Endothelial cell of umbilical vein (primary cell): Measurements from ENCODE around the gene SLC6A16. TPM values are rescaled to one million over a fixed set of nuclear protein-coding genes. Genes with fewer than 3 reads are reported as not detected.

Source experiments
- BruUV-seq: library from RNA; stranded (reverse); fragments of 400-500 nt; replicated peaks from 2 replicates; lab custom pipeline; 2021; lab: Mats Ljungman, UMichigan
- CTCF ChIA-PET: fragments of 300-600, 350-600 bp; sonication (Branson Sonifier 250); formaldehyde crosslinking; loops from one replicate; lab custom pipeline; 2021; ENCODE audit warnings: antibody characterized with exemption, inconsistent platforms; lab: Charles Lee
- POLR2A ChIA-PET: fragments of 300-600, 350-600 bp; sonication (Branson Sonifier 250); formaldehyde crosslinking; loops from one replicate; lab custom pipeline; 2021; ENCODE audit warnings: antibody characterized with exemption, inconsistent platforms; lab: Charles Lee
- DNase-seq: peaks from one replicate; pipeline ENCODE4 v3.0.0-alpha.2; 2011; ENCODE audit warnings: low read depth, low spot score
- FAIRE-seq: peaks from 2 replicates; lab custom pipeline; 2011; peaks lifted over from hg19 to GRCh38; lab: Jason Lieb, UNC
- H2AFZ ChIP-seq: 2 replicates; pipeline ENCODE4 v1.6.0; 2012; ENCODE audit warnings: low read depth, low read length, control low read depth, inconsistent platforms
- H3K27ac ChIP-seq: 2 replicates; pipeline ENCODE4 v1.5.1; 2011; ENCODE audit warnings: low read depth, mild to moderate bottlenecking, control low read depth, low read length, moderate library complexity; ENCODE audit not compliant: insufficient read depth
- H3K27me3 ChIP-seq, 2 experiments: 2 replicates each; pipeline versions ENCODE4 v1.6.0 to v1.6.1; 2011; ENCODE audit warnings: low read length in 2 of 2, mixed read lengths in 1 of 2; ENCODE audit not compliant: control insufficient read depth in 2 of 2, insufficient read depth in 2 of 2
- H3K36me3 ChIP-seq, 2 experiments: 2 replicates in 1 of 2; 3 replicates in 1 of 2; pipeline ENCODE4 v1.5.1; 2011; ENCODE audit warnings: low read length in 2 of 2, mild to moderate bottlenecking in 1 of 2, moderate library complexity in 1 of 2; ENCODE audit not compliant: control insufficient read depth in 2 of 2, insufficient read depth in 2 of 2; ENCODE audit errors: extremely low read depth in 1 of 2
- H3K4me1 ChIP-seq: 3 replicates; pipeline ENCODE4 v1.5.1; 2011; ENCODE audit warnings: mild to moderate bottlenecking, low read length; ENCODE audit not compliant: control insufficient read depth, insufficient read depth; ENCODE audit errors: extremely low read depth
- H3K4me2 ChIP-seq: 2 replicates; pipeline ENCODE4 v1.6.1; 2011; ENCODE audit warnings: low read length, control low read depth, mixed read lengths; ENCODE audit not compliant: insufficient read depth
- H3K4me3 ChIP-seq, 3 experiments: fragments of 200-600 bp in 1 of 3; sonication (generic), shearing (Covaris generic) in 1 of 3; replicated peaks in 1 of 3; 2 replicates each; pipeline ENCODE4 v1.5.1; 2011 to 2016; ENCODE audit warnings: control low read depth in 3 of 3, low read length in 3 of 3, mild to moderate bottlenecking in 2 of 3, inconsistent platforms in 1 of 3, low read depth in 1 of 3, moderate library complexity in 1 of 3; ENCODE audit not compliant: insufficient read depth in 1 of 3
- H3K79me2 ChIP-seq: 2 replicates; pipeline ENCODE4 v1.6.0; 2012; ENCODE audit warnings: low read length, inconsistent platforms; ENCODE audit not compliant: control insufficient read depth, insufficient read depth
- H3K9ac ChIP-seq: replicated peaks from 2 replicates; pipeline ENCODE3; 2011; ENCODE audit warnings: low read length, control low read depth; ENCODE audit not compliant: insufficient read depth; ENCODE audit errors: extremely low read depth
- H3K9me1 ChIP-seq: replicated peaks from 3 replicates; pipeline ENCODE4 v1.6.0; 2011; ENCODE audit warnings: mild to moderate bottlenecking, low read length; ENCODE audit not compliant: control insufficient read depth, insufficient read depth; ENCODE audit errors: extremely low read depth
- H3K9me3 ChIP-seq: replicated peaks from 2 replicates; pipeline ENCODE4 v1.5.1; 2012; ENCODE audit warnings: low read length, inconsistent platforms; ENCODE audit not compliant: control insufficient read depth, insufficient read depth
- H4K20me1 ChIP-seq: replicated peaks from 2 replicates; pipeline ENCODE3; 2011; ENCODE audit warnings: mild to moderate bottlenecking, low read length; ENCODE audit not compliant: control insufficient read depth, insufficient read depth; ENCODE audit errors: extremely low read depth
- EZH2 ChIP-seq: IDR thresholded peaks from 2 replicates; pipeline ENCODE4 v1.6.1; 2012; ENCODE audit warnings: borderline replicate concordance, low read depth, mild to moderate bottlenecking, moderate library complexity, low read length, inconsistent platforms; ENCODE audit not compliant: severe bottlenecking
- FOS ChIP-seq: IDR thresholded peaks from 2 replicates; pipeline ENCODE4 v1.6.1; 2011; ENCODE audit warnings: mild to moderate bottlenecking, low read length, moderate library complexity, borderline replicate concordance; ENCODE audit not compliant: insufficient read depth
- GATA2 ChIP-seq: IDR thresholded peaks from 2 replicates; pipeline ENCODE4 v1.7.0; 2011; ENCODE audit warnings: low read depth, mild to moderate bottlenecking, moderate library complexity, mixed read lengths, low read length; ENCODE audit not compliant: insufficient read length, insufficient read depth
- JUN ChIP-seq: IDR thresholded peaks from 2 replicates; pipeline ENCODE4 v1.6.1; 2011; ENCODE audit warnings: borderline replicate concordance, low read depth; ENCODE audit not compliant: insufficient read length, insufficient read depth
- MYC ChIP-seq: IDR thresholded peaks from one replicate; pipeline ENCODE4 v1.6.1; 2011; ENCODE audit warnings: mild to moderate bottlenecking, low read depth, low read length
- POLR2A ChIP-seq: IDR thresholded peaks from 2 replicates; pipeline ENCODE4 v1.6.1; 2012; ENCODE audit warnings: low read depth, mild to moderate bottlenecking, control low read depth, low read length
- POLR2AphosphoS5 ChIP-seq: IDR thresholded peaks from 2 replicates; pipeline ENCODE4 v1.6.1; 2012; ENCODE audit warnings: low read depth, mild to moderate bottlenecking, control low read depth, low read length, moderate library complexity; ENCODE audit not compliant: insufficient read depth
- dilution Hi-C: fragments of 300-500 bp; cut with MboI; formaldehyde crosslinking; loops from one replicate; pipeline ENCODE4 v1.15.0; 2019; ENCODE audit warnings: low sequenced_read_pairs; ENCODE audit not compliant: extremely low pct_ligation_motif_present
- intact Hi-C: fragments of 100-400 bp; cut with micrococcal nuclease; formaldehyde crosslinking; loops from one replicate; pipeline ENCODE4 v1.10.0; 2022
- polyA plus RNA-seq, 4 experiments: library from polyadenylated mRNA; depleted of rRNA in 3 of 4; stranded (reverse) in 3 of 4; unstranded in 1 of 4; fragments of >200 nt; gene quantifications; 2 replicates each; pipeline versions ENCODE4 v1.2.1 to v1.2.3, GENCODE V29; 2011 to 2012; ENCODE audit warnings: missing spikeins in 1 of 4
- total RNA-seq: library from RNA; stranded (reverse); gene quantifications from 2 replicates; pipeline ENCODE4 v1.2.3, GENCODE V29; 2021
- TF ChIP-seq, protein P1 (sequence below): IDR thresholded peaks from 2 replicates; pipeline ENCODE4 v1.6.1; 2011; ENCODE audit not compliant: insufficient read depth, insufficient read length
- TF ChIP-seq, protein P2 (sequence below), 2 donors: IDR thresholded peaks; 1 replicate in 1 of 2; 2 replicates in 1 of 2; pipeline ENCODE4 v1.5.1; 2011; ENCODE audit warnings: low read length in 2 of 2, mild to moderate bottlenecking in 2 of 2, moderate library complexity in 2 of 2, control low read depth in 1 of 2, inconsistent platforms in 1 of 2, low read depth in 1 of 2; ENCODE audit not compliant: insufficient read depth in 1 of 2; ENCODE audit errors: extremely low read depth in 1 of 2

SLC6A16 gene
- total and polyA plus RNA-seq, 2 donors (not counting 3 experiments of a cell fraction or from before 2014, with no cell fraction given): 1.1 to 1.6 TPM

DNA sequence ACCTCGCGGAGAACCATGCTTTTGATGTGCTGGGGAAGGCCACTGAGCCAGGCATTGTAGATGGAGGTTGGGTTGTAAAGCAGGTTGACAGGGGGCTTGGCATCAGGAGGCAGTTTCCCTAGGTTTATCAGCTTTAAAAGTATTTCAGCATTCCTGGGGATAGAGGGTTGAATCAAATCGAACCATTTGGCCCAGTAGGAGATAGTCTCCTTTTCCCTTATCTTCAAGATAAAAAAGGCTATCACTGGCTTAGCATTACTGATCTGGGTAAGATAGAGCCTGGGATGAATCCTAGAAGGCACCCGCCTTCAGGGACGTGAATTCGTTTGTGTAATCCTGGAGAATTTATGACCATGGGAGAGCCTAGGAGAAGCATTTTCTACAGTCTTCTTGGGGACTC lies 30.6 kb downstream of the SLC6A16 start:
- Histone ChIP-seq H3K9me1 (no peaks in the 10 kb centered on the region), H3K79me2 (no peaks in the 10 kb centered on the region), H3K9ac (no peak overlapping the region), H3K4me3 (no peak overlapping the region), H2AFZ (no peak overlapping the region), H3K36me3 (no peaks in the 10 kb centered on the region), H3K9me3 (no peaks in the 10 kb centered on the region), H3K27me3 (peaks cover 8% of the 10 kb centered on the region in 2 experiments), H3K27ac (no peak overlapping the region), H3K4me1 (no peaks in the 10 kb centered on the region), H3K4me2 (no peak overlapping the region), H4K20me1 (no peaks in the 10 kb centered on the region)
- TF ChIP-seq POLR2AphosphoS5 (no peak), FOS (no peak), POLR2A (no peak), JUN (no peak), GATA2 (no peak), EZH2 (no peak), MYC (no peak)
- TF ChIP-seq, protein P1, sequence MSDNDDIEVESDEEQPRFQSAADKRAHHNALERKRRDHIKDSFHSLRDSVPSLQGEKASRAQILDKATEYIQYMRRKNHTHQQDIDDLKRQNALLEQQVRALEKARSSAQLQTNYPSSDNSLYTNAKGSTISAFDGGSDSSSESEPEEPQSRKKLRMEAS: no peak
- TF ChIP-seq, protein P2, sequence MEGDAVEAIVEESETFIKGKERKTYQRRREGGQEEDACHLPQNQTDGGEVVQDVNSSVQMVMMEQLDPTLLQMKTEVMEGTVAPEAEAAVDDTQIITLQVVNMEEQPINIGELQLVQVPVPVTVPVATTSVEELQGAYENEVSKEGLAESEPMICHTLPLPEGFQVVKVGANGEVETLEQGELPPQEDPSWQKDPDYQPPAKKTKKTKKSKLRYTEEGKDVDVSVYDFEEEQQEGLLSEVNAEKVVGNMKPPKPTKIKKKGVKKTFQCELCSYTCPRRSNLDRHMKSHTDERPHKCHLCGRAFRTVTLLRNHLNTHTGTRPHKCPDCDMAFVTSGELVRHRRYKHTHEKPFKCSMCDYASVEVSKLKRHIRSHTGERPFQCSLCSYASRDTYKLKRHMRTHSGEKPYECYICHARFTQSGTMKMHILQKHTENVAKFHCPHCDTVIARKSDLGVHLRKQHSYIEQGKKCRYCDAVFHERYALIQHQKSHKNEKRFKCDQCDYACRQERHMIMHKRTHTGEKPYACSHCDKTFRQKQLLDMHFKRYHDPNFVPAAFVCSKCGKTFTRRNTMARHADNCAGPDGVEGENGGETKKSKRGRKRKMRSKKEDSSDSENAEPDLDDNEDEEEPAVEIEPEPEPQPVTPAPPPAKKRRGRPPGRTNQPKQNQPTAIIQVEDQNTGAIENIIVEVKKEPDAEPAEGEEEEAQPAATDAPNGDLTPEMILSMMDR (IDR thresholded peaks at IDR 0.05; ENCODE audit: extremely low read depth in 1 of 2, insufficient read depth in 1 of 2, low read depth in 1 of 2, low read length in 2 of 2): no peak
- ChIA-PET CTCF (interaction anchor here (0.7 to 2.2 kb wide), 3 partner anchors 9 to 33 kb away, joined by 3 to 8 read pairs (median 4); no protein-coding TSS in a partner anchor), POLR2A (no interaction called here)
- FAIRE-seq (no peak), DNase-seq (no peak)
- dilution Hi-C loops (no loop called here), intact Hi-C loops (no loop called here)
- no TSS peak for BruUV-seq
